ENCODE data around the gene GRIN2D.

The GRIN2D gene

GRCh38 chr19:48372904-48373303 lies 20.6 kb upstream of the GRIN2D start:
- DNase-seq: no peak

GRCh38 chr19:48373567-48373966 lies 19.9 kb upstream of the GRIN2D start:
- H3K4me1 ChIP-seq (ENCODE audit: insufficient read depth, low read length): no peaks in the 10 kb centered on the region
- no peaks in the 10 kb centered on the region for H3K27me3 ChIP-seq (ENCODE audit: insufficient read depth, low read length, poor library complexity)
- no peak for DNase-seq
- H3K4me2 ChIP-seq (ENCODE audit: insufficient read depth, low read length): no peak overlapping the region
- TF ChIP-seq CTCF (IDR thresholded peaks at IDR 0.05; ENCODE audit: borderline replicate concordance, extremely low read depth, low read length, poor library complexity, severe bottlenecking) (no peak), EZH2 (IDR thresholded peaks at IDR 0.05; ENCODE audit: borderline replicate concordance, low read depth, low read length, severe bottlenecking) (no peak)
- H3K36me3 ChIP-seq (ENCODE audit: insufficient read depth, low read length): no peaks in the 10 kb centered on the region
- no peaks in the 10 kb centered on the region for H3K79me2 ChIP-seq (ENCODE audit: insufficient read depth, low read length)
- H3K27ac ChIP-seq (ENCODE audit: low read length): no peak overlapping the region
- H3K9me3 ChIP-seq (ENCODE audit: insufficient read depth, low read length, severe bottlenecking): no peaks in the 10 kb centered on the region
- ATAC-seq (ENCODE audit: insufficient read depth, low read depth): no peak
- H3K9ac ChIP-seq (ENCODE audit: low read depth, low read length): no peak overlapping the region
- no peaks in the 10 kb centered on the region for H4K20me1 ChIP-seq (ENCODE audit: insufficient read depth, low read length)
- H3K4me3 ChIP-seq (ENCODE audit: low read depth in 1 of 2, low read length in 2 of 2): no peak overlapping the region
- no peak overlapping the region for H2AFZ ChIP-seq (ENCODE audit: low read depth, low read length)

More at GRCh38 chr19:48372904-48373303, 20.6 kb upstream of the GRIN2D start:
- no peak overlapping the region for H2AFZ ChIP-seq (ENCODE audit: low read depth, low read length)
- H3K9ac ChIP-seq (ENCODE audit: low read depth, low read length): no peak overlapping the region
- H4K20me1 ChIP-seq (ENCODE audit: insufficient read depth, low read length): no peaks in the 10 kb centered on the region
- no peak for ATAC-seq (ENCODE audit: insufficient read depth, low read depth)
- TF ChIP-seq EZH2 (IDR thresholded peaks at IDR 0.05; ENCODE audit: borderline replicate concordance, low read depth, low read length, severe bottlenecking): no peak
- no peak for TF ChIP-seq CTCF (IDR thresholded peaks at IDR 0.05; ENCODE audit: borderline replicate concordance, extremely low read depth, low read length, poor library complexity, severe bottlenecking)
- H3K4me1 ChIP-seq (ENCODE audit: insufficient read depth, low read length): no peaks in the 10 kb centered on the region
- H3K27me3 ChIP-seq (ENCODE audit: insufficient read depth, low read length, poor library complexity): no peaks in the 10 kb centered on the region
- H3K9me3 ChIP-seq (ENCODE audit: insufficient read depth, low read length, severe bottlenecking): no peaks in the 10 kb centered on the region
- H3K36me3 ChIP-seq (ENCODE audit: insufficient read depth, low read length): no peaks in the 10 kb centered on the region
- no peaks in the 10 kb centered on the region for H3K79me2 ChIP-seq (ENCODE audit: insufficient read depth, low read length)
- no peak overlapping the region for H3K4me3 ChIP-seq (ENCODE audit: low read depth in 1 of 2, low read length in 2 of 2)
- no peak overlapping the region for H3K27ac ChIP-seq (ENCODE audit: low read length)
- H3K4me2 ChIP-seq (ENCODE audit: insufficient read depth, low read length): no peak overlapping the region

- TF ChIP-seq EZH2 (IDR thresholded peaks at IDR 0.05; ENCODE audit: borderline replicate concordance, low read depth, low read length, severe bottlenecking) (no peak), CTCF (IDR thresholded peaks at IDR 0.05; ENCODE audit: borderline replicate concordance, extremely low read depth, low read length, poor library complexity, severe bottlenecking) (no peak)
Observed at GRCh38 chr19:48378194-48378570, 15.3 kb upstream of the GRIN2D start.

GRCh38 chr19:48379058-48379457 lies 14.4 kb upstream of the GRIN2D start:
- no peak overlapping the region for H3K27ac ChIP-seq (ENCODE audit: low read length)
- H3K4me1 ChIP-seq (ENCODE audit: insufficient read depth, low read length): no peaks in the 10 kb centered on the region
- no peak overlapping the region for H3K9ac ChIP-seq (ENCODE audit: low read depth, low read length)
- TF ChIP-seq EZH2 (IDR thresholded peaks at IDR 0.05; ENCODE audit: borderline replicate concordance, low read depth, low read length, severe bottlenecking): no peak
- TF ChIP-seq CTCF (IDR thresholded peaks at IDR 0.05; ENCODE audit: borderline replicate concordance, extremely low read depth, low read length, poor library complexity, severe bottlenecking): no peak
- no peaks in the 10 kb centered on the region for H4K20me1 ChIP-seq (ENCODE audit: insufficient read depth, low read length)
- H3K9me3 ChIP-seq (ENCODE audit: insufficient read depth, low read length, severe bottlenecking): no peaks in the 10 kb centered on the region
- DNase-seq (no peak), ATAC-seq (ENCODE audit: insufficient read depth, low read depth) (no peak; the same call in 2 of the 3 replicates)
- H2AFZ ChIP-seq (ENCODE audit: low read depth, low read length): no peak overlapping the region
- no peak overlapping the region for H3K4me3 ChIP-seq (ENCODE audit: low read depth in 1 of 2, low read length in 2 of 2)
- H3K36me3 ChIP-seq (ENCODE audit: insufficient read depth, low read length): peaks cover 24% of the 10 kb centered on the region
- no peak overlapping the region for H3K4me2 ChIP-seq (ENCODE audit: insufficient read depth, low read length)
- H3K79me2 ChIP-seq (ENCODE audit: insufficient read depth, low read length): no peaks in the 10 kb centered on the region
- H3K27me3 ChIP-seq (ENCODE audit: insufficient read depth, low read length, poor library complexity): no peaks in the 10 kb centered on the region

More at GRCh38 chr19:48378194-48378570, 15.3 kb upstream of the GRIN2D start:
- H3K79me2 ChIP-seq (ENCODE audit: insufficient read depth, low read length): no peaks in the 10 kb centered on the region
- DNase-seq (no peak), ATAC-seq (ENCODE audit: insufficient read depth, low read depth) (no peak)
- H3K4me3 ChIP-seq (ENCODE audit: low read depth in 1 of 2, low read length in 2 of 2): no peak overlapping the region
- no peak overlapping the region for H2AFZ ChIP-seq (ENCODE audit: low read depth, low read length)
- no peak overlapping the region for H3K27ac ChIP-seq (ENCODE audit: low read length)
- H4K20me1 ChIP-seq (ENCODE audit: insufficient read depth, low read length): no peaks in the 10 kb centered on the region
- no peaks in the 10 kb centered on the region for H3K4me1 ChIP-seq (ENCODE audit: insufficient read depth, low read length)
- no peak overlapping the region for H3K9ac ChIP-seq (ENCODE audit: low read depth, low read length)
- no peaks in the 10 kb centered on the region for H3K9me3 ChIP-seq (ENCODE audit: insufficient read depth, low read length, severe bottlenecking)
- H3K36me3 ChIP-seq (ENCODE audit: insufficient read depth, low read length): peaks cover 17% of the 10 kb centered on the region; the same call in 1 of the 2 replicates
- no peak overlapping the region for H3K4me2 ChIP-seq (ENCODE audit: insufficient read depth, low read length)
- H3K27me3 ChIP-seq (ENCODE audit: insufficient read depth, low read length, poor library complexity): no peaks in the 10 kb centered on the region
